Measurements from ENCODE around the gene EPX.

Gene EPX

GRCh38 chr17:58231641-58232040 lies 39.1 kb downstream of the EPX start:
- no peak for DNase-seq

DNA sequence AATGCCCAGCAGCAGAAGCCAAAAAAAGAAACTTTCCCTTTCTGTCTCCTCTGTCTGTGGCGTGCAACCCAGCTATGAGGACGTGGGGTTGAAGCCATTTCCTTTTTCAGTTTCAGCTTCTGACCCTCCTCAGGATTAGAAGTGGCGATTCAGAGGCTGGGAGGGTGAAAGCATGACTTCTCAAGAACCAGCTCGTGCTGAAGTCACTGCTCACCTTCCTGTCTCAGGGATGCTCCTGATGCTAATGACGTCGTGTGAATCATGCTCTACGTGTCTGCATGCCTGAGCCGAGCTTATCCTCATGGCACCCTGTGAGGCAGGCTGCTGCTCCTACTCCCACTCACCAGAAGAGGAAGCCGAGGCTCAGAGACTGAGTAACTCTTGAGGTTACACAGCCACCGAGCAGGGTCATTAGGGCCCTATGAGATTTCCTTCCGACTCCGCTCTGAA lies 40.2 kb downstream of the EPX start:
- DNase-seq = no peak

DNA sequence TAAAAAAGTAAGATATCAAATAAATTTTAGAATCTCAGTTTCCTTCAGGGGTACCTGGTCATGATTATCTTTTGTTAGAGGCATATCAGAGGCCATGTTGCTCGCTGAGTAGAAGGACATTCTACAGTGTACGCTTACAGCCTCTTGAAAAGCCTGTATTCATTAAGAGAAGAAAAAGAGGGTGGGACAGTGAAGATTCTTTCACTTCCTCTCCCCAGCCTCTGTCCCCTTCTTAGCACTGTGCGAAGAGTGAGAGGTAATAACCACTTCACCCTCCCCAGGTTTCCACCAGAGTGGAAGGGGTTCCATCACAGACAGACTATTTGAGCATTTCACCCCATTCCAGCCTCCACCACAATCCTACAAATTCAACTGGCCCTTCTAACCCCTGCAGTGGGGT lies 41.0 kb downstream of the EPX start:
- no peak for DNase-seq

GRCh38 chr17:58234512-58234911 lies 42.0 kb downstream of the EPX start:
- no peak for DNase-seq

DNA sequence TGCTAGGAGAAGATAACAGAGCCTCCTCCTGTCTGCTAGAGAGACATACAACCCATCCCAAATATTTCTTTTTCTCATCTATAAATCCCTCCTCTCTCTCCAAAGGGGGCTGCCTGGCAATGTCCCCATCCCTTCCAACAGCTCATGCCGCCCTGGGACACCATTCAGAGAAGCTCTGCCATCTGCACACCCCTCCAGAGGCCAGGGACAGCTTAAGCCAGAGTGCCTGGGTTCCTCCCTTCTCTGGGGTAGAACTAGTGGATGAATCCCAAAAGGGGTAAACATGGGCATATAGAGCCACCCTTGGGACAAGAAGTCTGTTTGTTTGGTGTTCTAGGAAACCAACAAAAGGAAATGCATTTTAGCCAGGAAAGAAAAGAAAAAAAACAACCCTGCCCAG lies 43.3 kb downstream of the EPX start:
- DNase-seq = no peak

DNA sequence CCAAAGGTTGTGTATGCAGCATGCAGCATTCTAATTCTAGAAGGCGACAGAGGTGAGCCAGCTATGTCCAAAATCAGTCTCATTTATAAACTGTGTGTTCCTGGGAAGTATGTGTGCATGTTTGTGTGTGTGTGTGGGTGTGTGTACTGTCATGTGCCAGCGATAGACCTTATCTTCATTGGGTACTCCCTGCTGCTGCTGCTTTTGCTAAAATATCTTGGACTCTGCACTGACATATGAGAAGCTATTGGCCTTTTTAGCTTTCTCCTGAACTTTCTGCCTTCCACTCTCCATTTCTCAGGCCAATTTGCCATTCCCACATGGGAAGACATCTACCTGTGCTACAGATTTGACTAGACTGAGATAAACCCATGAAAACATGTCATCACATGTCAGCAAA lies 43.9 kb downstream of the EPX start:
- no peak for DNase-seq

- no peak for DNase-seq
Observed at GRCh38 chr17:58238147-58238634, 45.7 kb downstream of the EPX start, which contains the start of gene LPO. Gene LPO, plus strand, starts transcription at chr17:58238584. Its CDS starts 4,396 bp downstream, at chr17:58242980.

DNA sequence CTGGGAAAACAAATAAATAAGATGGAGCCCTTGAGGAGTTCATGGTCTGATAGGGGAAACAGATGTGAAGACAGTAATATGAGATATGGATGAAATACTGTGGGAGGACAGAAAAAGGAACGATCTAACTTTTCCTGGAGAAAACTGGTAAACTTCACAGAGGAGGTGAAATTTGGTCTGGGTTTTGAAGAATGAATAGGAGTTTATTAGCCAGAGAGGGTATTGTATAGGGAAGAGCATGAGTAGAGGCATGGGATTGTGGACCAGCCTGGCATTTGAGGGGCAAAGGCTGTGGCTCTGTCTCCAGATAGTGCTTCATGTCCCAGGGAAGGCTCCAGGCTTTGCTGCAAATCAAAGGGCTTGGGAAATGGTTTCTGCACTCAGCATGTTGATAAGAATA lies 47.5 kb downstream of the EPX start:
- DNase-seq = no peak

- no peak for DNase-seq
Observed at GRCh38 chr17:58242171-58242784, 49.8 kb downstream of the EPX start.

- no peak for DNase-seq
Observed at GRCh38 chr17:58244963-58245362, 52.4 kb downstream of the EPX start.

DNA sequence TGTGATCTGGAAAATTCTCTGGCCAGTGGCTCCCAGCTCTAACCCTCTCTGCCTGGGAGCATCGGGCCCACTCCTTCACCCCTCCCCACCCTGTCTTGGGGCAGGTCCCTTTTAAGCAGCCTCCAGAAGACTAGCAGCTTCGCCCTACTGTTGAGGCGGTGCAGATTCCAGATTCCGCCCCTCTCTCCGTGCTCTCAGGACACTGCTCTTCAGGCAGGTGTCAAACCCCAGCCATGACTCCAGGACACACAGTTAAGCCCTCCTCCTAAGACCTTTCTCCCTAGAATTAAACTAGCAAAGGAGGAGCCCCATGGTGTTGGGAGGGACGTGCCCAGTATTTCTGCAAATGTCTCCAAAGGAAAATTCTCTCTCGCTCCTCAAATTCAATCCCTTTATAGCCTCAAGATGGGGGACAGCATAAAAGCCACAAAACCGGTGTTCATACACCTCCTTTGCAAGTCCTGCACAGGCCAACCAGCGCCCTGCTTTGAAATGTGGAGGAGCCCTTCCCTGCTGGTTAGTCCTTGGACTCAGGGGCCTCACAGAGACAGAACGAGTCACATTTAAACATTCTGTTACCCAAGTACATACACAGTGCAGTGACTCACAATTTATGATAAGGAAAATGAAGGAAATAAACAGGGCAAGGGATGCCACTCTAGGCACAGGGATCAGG lies 53.0 kb downstream of the EPX start:
- no peak for DNase-seq

GRCh38 chr17:58246104-58246740 lies 53.7 kb downstream of the EPX start:
- DNase-seq = no peak

- DNase-seq = no peak
Observed at GRCh38 chr17:58246781-58247180, 54.3 kb downstream of the EPX start.

GRCh38 chr17:58247511-58248363 lies 55.2 kb downstream of the EPX start:
- DNase-seq = no peak

DNA sequence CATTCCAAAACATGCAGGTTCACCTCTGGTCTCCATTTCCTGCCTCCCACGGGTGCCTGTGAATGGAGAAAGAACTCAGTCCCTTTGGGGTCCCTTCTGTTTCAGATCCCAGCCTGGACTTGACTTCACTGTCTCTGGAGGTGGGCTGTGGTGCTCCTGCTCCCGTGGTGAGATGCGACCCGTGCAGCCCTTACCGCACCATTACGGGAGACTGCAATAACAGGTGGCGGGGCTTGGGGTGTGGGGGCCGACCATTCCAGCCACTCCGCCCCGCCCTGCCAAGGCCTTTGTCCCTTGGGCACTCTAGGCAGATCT lies 56.4 kb downstream of the EPX start:
- no peak for DNase-seq

GRCh38 chr17:58249270-58250133 lies 57.0 kb downstream of the EPX start:
- no peak for DNase-seq

GRCh38 chr17:58250344-58251011 lies 58.0 kb downstream of the EPX start:
- DNase-seq = no peak

DNA sequence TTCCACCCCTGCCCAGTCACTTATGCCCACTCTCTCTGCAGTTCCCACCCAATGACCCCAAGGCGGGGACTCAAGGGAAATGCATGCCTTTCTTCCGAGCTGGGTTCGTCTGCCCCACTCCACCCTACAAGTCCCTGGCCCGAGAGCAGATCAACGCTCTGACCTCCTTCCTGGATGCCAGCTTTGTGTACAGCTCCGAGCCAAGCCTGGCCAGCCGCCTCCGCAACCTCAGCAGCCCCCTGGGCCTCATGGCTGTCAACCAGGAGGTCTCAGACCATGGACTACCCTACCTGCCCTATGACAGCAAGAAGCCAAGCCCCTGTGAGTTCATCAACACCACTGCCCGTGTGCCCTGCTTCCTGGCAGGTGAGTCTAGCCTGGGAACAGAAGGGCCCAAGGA lies 59.6 kb downstream of the EPX start:
- no peak for DNase-seq

DNA sequence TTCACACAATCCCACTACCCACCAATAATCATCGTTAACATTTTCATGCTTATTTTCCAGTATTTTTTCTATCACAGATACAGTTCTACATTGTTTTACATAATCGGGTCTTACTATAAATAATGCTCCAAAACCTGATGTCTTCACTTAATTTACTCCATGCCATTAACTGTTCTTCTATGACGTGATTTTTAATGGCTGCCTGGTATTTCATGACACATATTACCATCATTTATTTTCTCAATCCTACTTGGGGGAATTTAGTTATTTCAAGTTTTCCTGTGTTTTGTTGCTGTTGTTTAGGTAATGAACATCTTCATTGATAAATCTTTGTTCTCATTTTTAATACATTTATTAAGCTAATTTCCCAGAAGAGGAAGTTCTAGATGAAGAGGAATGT lies 60.6 kb downstream of the EPX start:
- no peak for DNase-seq

All from amniotic stem cell (primary cell).